GM19193 (cell line): Measurements from ENCODE around the gene ADGRL3.

Experiments
- POLR2A ChIP-seq: IDR thresholded peaks from 4 replicates; pipeline ENCODE4 v1.6.1; 2011; ENCODE audit not compliant: insufficient read depth, insufficient read length; ENCODE audit errors: extremely low read depth

The ADGRL3 gene

DNA sequence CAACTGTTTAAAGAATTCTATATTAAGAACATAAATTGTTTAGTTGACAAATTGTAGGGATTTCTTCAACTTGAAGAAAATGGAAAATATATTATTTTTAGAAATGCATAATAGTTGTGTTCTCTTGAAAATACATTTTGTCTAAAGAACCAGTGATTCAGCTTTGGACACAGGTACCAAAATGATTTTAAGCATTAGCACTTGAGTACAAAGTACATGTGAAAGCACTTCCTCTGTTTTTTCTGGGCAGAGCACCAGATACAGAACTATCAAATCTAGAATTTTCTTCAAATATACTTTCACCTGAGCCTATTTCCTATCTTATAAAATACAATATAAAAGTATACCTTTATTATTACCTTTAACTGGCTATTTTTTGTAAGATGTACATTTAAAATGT is 539.8 kb downstream of the ADGRL3 start:
- TF ChIP-seq POLR2A, result no peak

DNA sequence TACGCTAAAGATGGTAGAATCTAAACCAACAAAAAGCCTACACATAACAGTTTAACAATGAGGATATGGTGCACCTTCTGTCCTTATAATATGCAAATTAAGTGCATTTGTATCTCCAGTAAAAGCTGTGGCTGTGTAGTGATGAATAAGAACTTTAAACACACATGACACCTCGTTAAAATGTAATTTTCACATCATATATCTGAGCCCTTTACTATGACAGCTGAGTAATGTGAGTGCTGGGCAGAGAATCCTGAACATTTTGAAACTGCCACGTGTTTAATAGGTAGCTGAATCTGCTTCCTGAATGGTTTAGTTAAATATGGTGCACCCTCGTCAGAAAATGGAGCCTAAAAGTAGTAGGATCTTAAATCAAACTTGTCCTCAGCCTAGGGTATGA is 540.8 kb downstream of the ADGRL3 start:
- no peak for TF ChIP-seq POLR2A

DNA sequence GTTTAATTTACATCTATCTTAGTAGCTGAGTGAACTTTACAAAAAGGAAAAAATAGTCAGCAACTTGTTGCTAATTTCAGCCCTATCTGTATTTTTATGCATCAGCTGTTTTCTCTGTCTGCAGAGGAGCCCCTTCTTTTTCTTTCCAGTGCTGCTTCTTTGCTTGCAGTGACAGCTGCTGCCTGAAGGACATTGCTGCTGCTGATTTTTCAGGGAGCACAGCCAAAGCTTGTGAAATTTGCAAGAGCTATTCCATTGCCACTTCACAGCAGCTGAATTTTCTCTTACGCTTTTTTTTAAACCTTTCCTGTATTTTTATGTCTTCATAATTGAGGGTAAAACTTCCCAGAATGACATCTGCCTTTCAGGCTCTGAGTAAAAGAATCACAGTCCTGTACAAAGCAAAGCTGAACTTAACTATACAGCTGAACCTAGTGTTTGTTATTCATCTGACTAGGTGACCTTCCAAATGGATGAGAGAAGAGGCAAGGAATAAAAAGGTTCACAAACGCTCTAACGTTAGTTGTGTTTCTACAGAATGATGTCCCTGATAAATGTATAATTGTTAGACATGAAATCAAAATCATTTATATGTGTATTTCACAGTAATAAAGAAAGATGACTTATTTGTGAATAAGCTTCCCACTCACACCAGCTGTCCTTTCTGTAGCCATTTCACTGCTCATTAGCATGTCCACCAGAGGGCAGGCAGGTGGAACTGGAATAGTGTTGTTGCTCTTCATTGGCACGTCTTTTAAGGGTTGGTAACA is 541.4 kb downstream of the ADGRL3 start:
- TF ChIP-seq POLR2A, result no peak

DNA sequence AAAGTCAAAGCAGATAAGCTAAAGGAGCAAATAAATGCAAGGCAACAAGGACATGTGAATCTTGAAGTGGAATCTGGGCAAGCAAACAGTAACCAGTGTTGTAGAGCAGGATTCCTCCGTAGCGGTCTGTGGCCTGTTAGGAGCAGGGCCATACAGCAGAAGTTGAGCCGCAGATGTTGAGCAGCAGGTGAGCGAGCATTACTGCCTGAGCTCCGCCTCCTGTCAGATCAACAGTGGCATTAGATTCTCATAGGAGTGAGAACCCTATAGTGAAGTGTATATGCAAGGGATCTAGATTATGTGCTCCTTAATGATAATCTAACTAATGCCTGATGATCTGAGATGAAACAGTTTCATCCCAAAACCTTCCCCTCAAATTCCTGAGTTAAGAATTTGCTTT is 550.7 kb downstream of the ADGRL3 start:
- TF ChIP-seq POLR2A, result no peak

DNA sequence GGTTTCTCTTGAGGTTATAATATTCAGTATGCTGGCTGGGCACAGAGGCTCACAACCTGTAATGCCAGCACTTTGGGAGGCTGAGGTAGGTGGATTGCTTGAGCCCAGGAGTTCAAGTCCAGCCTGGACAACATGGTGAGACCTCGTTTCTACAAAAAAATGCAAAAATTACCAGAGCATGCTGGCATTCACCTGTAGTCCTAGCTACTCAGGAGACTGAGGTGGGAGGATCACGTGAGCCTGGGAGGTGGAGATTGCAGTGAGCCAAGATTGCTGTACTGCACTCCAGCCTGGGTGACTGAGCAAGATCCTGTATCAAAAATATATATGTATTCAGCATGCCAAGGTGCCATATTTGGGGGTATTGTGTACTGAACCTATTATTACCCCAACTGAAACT is 552.5 kb downstream of the ADGRL3 start:
- no peak for TF ChIP-seq POLR2A

DNA sequence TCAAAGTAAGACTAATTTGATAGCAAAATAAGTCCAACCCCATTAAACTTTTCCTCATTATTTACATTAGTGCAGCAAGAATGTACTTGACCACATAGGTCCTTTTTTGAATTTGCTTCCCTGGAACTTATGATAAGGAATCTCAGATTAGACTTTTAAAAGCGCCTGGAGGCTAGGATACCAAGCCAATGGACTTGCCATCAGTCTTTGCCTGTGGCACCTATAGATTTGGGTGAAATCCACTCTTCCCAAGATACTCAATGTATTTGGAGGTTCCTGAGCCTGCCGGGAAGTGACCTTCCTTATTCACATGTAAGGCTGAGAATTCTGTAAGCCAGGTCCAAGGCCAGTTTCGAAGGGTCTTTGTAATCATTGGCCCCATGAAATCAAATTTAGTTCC is 553.6 kb downstream of the ADGRL3 start:
- no peak for TF ChIP-seq POLR2A

DNA sequence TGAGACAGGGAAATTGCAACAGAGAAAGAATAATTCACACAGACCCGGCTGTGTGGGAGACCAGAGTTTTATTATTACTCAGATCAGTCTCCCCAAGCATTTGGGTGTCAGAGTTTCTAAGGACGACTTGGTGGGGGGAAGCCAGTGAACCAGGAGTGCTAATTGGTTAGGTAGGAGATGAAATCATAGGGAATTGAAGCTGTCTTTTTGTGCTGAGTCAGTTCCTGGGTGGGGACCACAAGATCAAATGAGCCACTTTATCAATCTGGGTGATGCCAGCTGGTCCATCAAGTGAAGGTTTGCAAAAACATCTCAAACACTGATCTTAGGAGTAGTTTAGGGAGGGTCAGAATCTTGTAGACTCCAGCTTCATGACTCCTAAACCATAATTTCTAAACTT is 560.7 kb downstream of the ADGRL3 start:
- TF ChIP-seq POLR2A, result no peak

DNA sequence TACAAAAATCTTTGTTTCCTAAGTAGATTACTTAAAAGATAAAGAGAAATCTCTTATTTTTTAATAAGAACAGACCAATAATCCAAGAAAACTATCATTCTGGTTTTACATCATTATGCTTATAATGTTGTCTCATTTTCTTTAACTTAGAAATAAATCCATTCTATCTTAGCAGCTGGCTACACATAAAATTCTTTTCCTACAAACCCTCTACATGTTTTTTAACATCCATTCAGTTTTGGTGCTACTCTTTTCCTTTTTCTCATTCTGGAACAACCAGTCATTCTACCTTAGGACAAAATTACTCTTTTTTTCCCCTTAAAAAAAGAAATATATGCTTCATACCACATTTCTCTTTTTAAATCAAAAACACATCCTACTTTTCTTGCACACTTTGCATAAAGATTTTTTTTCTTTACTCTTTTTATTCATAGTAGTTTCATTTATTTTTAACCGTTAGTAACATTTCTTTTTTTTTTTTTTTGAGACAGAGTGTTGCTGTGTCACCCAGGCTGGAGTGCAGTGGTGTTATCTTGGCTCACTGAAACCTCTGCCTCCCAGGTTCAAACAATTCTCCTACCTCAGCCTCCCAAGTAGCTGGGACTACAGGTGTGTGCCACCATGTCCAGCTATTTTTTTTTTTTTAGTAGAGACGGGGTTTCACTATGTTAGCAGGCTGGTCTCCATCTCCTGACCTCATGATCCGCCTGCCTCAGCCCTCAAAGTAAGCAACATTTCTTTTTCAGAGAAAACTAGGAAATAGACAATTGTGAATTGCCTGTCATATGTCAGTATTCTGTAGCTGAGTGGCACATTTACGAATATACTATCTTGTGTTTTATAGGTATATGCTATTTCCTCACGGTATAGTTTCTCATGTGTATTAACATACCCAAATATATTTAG is 562.8 kb downstream of the ADGRL3 start:
- no peak for TF ChIP-seq POLR2A

DNA sequence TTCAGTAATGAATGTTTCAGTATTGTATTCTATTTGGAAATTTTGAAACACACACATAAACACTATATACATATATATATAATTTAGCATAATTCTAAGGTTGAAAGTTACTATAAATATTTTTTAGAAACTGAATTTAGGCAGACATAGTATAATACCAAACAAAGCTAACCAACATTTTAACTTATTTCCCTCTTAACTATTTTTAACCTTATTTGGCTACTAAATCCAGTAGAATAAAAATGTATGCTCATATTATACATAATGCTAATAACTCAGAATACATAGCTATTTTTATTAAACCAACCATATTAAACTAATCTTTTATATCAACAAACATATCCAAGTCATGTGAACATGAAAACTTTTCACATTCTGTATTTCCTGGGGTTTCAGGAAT is 563.6 kb downstream of the ADGRL3 start:
- no peak for TF ChIP-seq POLR2A

DNA sequence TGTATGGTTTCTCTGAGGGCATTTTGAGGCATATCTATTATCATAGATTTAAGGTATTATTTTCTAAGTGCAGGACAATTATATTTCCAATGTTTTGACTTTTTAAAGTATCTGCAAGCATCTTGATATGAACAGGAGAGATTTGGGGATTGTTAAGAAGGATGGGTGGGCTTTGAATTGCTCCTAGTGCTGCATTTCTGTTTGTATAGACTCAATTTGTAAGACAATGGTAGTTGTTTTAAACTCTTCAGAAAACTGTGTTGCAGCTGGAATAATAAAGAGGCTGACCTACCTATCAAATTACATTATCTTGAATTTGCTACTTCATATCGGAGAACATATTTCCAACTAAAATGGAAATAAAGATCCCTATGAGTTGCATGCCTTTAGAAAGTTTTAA is 570.3 kb downstream of the ADGRL3 start:
- no peak for TF ChIP-seq POLR2A

DNA sequence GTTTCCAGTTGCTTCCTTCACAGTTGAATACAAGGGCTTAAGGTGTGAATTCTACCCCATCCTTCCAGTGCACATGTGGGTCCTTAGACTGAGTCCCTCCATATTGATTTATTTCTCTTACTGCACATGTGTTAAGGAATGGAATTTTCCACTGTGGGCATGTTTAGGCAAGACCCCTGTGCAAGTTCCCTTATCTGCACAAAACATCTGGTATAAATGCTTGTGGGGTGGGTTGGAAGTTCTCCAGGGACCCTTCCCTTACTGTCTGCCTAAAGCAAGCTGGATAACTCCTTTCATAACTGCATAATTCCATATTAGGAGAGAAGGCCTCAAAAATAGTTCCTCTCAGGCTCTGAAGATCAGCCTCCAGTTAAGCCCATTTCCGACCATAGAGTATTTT is 570.9 kb downstream of the ADGRL3 start:
- no peak for TF ChIP-seq POLR2A

DNA sequence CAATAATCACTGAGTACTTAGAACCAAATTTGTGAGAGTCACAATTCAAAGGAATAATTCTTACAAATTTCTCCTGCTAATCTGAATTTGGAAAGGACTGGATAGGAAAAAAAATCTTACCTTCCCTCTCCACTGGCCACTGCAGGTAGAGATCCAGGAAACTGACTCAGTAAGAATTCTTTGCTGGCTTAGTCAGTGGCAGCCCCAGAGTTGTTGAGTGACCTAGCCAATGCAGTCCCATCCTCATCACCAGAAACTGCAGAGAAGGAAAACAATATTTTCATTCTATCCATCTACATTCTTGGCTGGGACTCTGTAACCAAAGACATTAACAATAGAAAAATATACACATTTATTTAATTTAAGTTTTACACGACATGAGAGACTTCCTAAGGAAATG is 572.0 kb downstream of the ADGRL3 start:
- TF ChIP-seq POLR2A, result no peak

DNA sequence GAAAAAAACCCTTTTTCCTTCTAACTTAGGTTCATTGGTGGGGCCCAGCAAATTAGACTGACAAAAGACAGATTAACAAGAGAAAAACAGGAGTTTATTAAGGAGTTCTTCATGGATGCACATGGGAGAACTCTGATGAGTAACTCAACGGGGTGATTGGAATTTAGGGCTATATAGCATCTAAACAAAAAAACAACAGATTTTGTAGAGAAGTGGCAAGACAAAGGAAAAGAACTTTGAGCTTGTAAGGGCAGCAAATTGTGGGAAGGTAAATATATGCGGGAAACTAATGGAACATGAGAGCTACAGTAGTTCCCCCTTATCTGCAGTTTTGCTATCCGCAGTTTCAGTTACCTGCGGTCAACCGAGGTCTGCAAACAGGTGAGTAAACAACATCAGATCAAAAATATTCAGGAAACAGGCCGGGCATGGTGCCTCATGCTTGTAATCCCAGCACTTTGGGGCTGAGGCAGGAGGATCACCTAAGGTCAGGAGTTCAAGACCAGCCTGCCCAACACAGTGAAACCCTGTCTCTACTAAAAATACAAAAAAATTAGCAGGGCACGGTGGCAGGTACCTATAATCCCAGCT is 573.6 kb downstream of the ADGRL3 start:
- TF ChIP-seq POLR2A, result no peak

DNA sequence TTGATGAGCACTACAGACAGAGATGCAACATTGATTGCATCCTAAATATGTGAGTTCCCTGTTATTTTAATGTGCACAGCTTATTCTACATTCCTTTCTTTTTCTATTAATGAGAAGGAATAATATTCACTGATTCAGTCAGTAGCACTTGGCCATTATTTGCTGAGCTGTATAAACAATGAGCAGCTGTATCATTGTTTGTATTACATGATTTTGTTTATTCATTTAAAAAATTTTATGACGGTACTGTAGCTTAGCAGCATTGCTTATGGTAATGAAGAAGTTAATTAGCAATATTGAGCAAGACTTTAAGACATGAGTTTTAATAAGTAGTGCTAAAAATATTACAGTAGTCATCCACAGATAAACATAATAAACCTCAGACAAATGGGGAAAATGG is 582.0 kb downstream of the ADGRL3 start:
- TF ChIP-seq POLR2A, result no peak

DNA sequence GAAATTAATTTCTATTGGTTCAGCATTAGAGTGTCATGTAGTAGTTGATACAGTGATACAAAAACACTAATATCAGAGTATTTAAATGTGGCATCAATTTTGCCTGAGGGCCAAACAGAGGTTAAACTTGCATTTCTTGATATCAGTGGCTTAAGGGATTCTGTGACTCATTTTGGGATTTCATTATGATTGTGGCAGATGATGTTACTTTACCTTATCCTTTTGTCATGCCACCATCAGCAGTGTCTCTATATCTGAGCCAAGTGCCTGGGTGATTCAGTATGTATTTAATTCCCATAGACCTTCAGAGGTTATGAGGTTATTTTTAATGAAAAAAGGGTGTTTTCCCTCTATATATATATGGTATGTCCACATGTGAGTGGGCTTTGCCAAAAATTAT is 582.9 kb downstream of the ADGRL3 start:
- no peak for TF ChIP-seq POLR2A

DNA sequence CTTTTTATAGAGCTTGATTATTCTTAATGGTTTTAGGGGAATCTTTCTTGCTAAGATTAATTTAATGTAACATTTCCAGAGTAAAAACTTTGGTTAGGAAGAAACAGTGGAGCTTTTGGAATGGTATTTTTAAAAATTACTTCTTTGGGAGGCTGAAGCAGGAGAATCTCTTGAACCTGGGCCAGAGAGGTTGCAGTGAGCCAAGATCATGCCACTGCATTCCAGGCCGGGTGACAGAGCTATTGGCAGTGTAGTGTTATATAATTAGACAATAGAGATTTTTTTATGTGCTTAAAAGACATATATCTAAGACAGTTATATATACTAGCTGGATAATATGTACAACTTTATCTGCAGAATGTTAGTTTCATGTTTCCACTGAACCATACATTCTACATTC is 585.6 kb downstream of the ADGRL3 start:
- TF ChIP-seq POLR2A, result no peak
